CD4-positive, alpha-beta T cell treated with Interferon alpha-2 for 1 hour (primary cell): ENCODE data around the gene CORIN.
"Not testable (repeated sequence)": the region's sequence is repeated elsewhere in the genome, so short reads cannot be mapped to it uniquely, and the experiment has no call there.

Source experiments
- DNase-seq, 2 donors: peaks; one replicate each; pipeline ENCODE4 v3.0.0-alpha.2; 2020 to 2022

Gene CORIN

GRCh38 chr4:47831026-47831679 lies 6.7 kb downstream of the CORIN start:
- no peak for DNase-seq

- no peak for DNase-seq
Measured at GRCh38 chr4:47830265-47831025, 7.4 kb downstream of the CORIN start.

DNA sequence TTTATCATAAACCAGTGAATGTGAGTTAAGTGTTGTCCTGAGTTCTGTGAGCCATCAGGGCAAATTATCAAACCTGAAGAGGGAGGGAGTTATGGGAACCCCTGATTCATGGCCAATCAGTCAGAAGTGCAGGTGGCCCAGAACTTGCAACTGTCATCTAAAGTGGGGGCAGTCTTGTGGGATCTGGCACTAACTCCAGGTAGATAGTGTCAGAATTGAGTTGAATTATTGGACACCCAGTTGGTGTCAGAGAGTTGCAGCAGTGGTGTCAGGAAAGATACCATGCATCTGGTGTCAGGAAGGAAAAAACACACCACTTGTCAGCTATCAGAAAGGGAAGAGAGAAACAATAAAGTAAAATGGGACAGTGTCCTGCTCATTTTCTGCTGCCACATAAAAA lies 8.4 kb downstream of the CORIN start:
- no peak for DNase-seq

- no peak for DNase-seq
Measured at GRCh38 chr4:47827343-47828047, 10.4 kb downstream of the CORIN start.

DNA sequence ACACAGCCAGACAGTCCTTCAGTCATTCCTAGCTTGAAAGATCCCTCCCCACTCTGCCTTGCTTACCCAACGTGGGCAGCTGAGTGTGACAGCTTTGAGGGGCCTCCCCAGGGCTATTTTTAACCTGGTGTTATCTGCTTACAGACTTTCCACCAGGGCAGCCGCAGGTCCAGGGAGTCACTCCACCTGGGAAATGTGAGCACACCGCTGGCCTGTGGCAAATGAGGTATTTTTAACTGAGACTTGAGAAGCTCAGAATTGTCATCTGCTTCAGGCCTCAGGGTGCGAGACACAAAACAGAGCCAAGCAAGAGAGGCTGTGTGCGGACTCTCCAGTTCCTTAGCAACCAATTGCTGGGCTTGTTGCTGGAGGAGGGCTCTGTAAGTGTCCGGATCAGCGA lies 13.0 kb downstream of the CORIN start:
- no peak for DNase-seq

DNA sequence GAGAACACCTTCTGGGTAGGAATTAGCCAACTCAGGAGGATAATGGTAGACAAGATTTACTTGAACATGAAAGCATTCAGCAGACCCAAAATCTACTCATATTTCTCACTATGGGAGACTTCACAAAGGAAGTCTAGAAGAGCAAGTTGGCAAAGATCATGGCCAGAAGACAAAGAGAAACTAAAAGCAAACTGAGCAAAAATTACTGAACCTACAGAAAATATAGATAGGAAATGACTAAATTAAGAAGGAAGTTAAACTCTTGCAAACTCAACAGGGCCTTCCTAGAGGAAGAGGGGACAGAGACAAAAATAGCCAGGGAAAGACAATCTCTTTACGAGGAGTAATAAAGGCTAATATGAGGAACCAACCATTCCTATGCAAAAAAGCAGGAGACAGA lies 18.7 kb downstream of the CORIN start:
- no peak for DNase-seq

GRCh38 chr4:47817275-47817674 lies 20.6 kb downstream of the CORIN start:
- no peak for DNase-seq

GRCh38 chr4:47816748-47817147 lies 21.1 kb downstream of the CORIN start:
- no peak for DNase-seq

DNA sequence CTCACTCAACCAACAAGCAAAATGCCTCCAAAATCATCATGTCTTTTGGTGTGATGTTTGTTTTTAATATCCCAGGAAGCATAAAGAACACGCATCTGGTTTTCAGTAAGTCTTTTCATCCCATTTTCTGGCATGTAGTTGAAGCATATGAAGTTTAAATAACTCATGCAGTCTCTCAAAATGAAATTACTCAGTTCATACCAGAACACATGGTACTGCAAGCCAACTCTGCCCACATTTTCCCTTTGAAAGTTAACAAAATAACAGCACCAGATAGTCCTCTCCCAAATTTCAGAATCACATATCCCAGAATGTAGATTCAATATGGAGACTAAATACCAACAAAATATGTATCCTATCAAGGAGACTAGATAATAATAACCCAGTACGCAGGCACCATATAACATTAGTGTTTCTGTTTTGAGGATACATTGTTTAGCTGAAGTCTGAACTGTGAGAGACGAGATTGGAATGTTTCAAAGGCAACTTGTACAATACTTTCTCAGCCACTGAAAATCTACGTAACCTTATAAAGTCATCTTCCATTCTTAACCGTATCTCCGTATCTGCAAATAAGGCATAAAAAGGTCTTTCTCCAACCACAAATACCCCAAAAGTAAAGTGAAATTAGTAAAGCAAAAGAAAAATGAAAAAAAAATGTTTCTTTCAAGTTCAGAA lies 23.1 kb downstream of the CORIN start:
- no peak for DNase-seq

DNA sequence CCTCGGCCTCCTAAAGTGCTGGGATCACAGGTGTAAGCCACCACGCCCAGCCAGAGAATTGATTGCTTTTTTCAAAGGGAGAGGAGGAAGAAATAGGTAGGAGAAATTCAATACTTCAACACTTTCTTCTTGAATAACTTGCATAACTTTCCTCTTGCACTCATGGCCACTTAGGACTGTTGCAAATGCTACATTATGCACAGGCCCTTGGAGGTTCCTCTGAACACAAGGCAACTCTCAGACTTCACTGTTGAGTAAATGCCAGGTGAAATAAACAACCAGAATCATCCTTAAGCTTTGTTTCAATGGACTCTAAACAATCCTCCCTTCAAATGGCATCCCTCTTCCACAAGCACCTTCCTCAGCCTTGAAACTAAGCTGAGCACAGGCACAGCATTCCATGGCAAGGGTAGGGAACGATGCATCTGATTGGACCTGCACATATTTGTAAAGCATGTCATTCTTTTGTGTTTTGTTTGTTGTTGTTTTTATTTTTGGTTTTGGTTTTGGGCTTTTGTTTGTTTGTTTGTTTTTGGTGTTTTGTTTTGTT lies 28.1 kb downstream of the CORIN start:
- no peak for DNase-seq

- no peak for DNase-seq
Measured at GRCh38 chr4:47804598-47804997, 33.3 kb downstream of the CORIN start.

DNA sequence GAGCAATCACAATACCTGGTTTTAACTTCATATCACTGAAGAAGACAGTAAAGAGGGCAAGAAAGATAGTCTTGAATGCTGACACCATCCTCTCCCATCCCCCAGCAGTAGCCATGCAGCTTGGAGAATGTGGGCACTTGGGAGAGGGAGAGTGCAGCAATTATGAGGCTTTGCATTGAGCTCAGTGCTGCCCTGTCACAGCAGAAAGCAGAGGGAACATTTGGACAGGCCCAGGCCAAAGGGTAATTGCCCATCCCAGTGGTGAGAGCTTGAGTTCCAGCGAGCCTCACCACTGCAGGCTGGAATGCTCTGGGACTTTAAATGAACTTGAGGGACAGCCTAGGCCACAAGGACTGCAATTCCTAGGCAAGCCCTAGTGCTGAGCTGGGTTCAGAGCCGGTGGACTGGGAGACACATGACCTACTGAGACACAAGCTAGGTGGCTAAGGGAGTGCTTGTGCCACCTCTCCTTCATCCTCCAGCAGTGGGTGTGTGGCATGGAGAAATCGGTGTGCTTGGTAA lies 36.3 kb downstream of the CORIN start:
- DNase-seq = no peak

GRCh38 chr4:47798165-47798564 lies 39.7 kb downstream of the CORIN start:
- no peak for DNase-seq

GRCh38 chr4:47791965-47792364 lies 45.9 kb downstream of the CORIN start:
- no peak for DNase-seq

DNA sequence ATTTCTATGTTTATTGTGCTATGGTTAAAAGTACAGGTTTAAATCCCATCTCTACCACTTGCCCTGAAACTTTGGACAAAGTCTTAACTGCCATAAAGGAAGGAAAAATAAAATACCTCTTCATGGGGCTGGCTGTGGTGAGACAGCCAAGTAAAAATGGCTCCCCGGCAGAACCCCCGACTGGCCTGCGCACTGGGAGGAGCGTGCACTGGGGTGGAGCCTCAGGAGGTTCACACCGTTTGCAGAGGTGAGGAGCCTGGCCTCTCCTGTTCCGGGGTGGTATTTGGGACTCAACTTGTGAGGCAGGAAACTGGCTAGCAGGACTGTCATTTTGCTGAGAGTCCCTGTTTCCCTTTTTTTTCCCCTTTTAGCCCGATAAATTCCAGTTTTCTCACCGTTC lies 47.8 kb downstream of the CORIN start:
- no peak for DNase-seq

DNA sequence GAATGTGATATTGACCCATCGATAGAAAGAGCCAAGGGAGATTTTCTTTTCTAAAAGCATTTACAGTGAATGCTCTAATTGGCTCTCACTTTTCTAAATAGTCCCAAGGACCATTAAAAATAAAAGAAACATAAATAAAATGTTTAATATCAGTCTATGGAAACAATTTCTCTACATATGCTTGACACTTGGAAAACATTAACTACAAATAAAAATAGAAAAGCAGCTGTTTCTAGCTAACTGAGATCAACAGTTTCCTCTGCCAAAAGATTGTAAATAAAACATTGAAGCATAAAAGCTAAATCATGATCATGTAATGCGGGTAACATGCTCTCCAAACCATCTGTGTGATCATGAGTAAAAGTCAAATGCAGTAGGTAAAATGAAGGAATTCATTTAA lies 49.7 kb downstream of the CORIN start:
- DNase-seq = no peak

DNA sequence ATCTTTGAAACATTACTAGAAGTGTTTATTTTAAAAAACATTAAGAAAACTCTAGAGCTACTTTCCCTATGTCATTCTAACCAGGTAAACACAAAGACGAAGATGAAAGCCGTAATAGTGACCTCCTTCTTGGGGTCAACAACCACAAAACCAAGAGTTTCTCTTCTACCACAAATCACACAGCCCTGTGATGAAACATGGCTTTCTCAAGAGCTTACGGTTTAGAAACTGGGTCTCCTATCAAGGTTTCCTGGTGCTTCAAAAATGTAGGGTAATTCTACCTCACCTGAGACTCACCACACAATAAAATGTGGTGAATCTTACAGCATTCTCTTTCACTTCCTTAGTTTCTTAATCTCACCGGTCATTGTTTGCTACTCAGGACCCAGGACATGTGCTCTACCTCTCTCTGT lies 50.9 kb downstream of the CORIN start:
- no peak for DNase-seq

DNA sequence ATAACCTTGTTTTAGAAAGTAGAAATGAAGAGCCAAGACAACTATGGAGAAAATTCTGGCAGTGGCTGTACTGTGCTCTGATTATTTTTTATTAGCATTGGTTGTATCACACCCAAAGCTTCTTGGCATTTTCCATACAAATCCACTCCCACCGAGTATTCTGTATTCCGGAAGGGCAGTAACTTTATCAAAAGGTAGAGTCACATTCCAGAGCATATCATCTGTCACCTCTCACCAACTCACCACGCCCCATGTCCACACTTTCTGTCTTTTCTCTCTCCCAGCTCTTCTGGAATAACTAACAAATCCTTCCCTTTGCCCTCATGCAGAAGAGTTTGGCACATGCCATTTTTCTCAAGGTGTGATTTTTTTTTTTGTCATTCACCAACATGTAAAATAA lies 52.7 kb downstream of the CORIN start:
- DNase-seq = no peak

DNA sequence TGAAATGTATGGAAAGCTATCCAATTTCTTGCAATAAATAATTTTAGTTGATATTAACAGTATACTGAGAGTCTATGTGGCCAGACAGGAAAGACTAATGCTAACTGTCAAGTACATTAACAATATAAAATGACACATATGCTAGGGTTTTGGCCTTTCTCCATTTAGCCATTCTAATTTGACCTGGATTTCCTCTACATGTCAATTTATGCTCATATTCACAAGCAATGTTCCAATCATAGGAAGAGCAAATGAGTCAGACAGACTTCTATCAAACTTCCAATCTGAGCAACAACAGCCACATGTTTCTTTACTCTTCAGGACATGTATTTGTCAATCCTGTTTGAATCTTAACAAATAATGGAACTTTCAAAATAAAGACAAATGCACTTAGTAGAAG lies 53.6 kb downstream of the CORIN start:
- DNase-seq = no peak

- DNase-seq = no peak
Measured at GRCh38 chr4:47776353-47776752, 61.5 kb downstream of the CORIN start.

DNA sequence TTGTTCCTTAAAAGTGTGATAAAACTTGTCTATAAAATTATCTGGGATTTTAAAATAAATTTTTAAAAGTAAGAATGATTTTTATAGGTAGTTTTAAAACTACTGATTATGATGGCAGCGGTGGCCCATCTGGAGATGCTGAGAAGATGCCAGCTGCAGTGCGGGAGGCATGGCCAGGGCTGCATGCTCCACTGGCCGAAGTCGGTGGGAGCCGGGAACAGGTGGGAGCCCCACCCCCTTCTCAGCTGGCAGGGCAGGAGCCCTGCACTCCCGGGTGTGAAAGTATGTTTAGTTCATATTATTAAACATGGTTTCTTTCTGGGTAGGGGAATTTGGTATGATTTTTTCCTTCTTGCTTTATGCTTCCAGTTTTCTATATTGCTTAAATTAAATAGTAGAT lies 63.8 kb downstream of the CORIN start:
- no peak for DNase-seq

DNA sequence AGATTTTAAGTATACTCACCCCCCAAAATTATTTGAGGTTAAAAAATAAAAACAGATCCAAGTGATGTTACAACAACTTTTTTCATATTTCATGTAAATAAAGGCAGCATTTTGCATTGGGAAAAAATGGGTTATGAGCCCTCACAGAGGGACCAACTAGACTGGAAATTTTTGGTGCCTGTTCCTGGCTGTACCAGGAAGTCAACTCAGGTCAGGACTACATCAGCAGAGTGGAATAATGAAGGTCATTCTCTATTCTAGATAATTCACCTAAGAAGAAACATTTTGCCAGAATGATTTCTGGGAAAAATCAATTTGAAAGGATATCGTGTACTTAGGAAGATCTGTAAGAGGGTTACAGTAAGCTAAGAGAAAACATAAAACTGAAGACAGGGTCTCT lies 66.8 kb downstream of the CORIN start:
- DNase-seq = no peak

DNA sequence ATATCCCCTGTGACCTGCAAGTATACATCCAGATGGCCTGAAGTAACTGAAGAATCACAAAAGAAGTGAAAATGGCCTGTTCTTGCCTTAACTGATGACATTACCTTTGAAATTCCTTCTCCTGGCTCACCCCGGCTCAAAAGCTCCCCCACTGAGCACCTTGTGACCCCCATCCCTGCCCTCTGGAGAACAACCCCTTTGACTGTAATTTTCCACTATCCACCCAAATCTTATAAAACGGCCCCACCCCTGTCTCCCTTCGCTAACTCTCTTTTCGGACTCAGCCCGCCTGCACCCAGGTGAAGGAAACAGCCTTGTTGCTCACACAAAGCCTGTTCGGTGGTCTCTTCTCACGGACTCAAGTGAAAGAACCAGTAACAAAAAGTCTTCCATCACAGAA lies 69.9 kb downstream of the CORIN start:
- not testable (repeated sequence) for DNase-seq
